ENCODE results near the gene PAX5.

DNA sequence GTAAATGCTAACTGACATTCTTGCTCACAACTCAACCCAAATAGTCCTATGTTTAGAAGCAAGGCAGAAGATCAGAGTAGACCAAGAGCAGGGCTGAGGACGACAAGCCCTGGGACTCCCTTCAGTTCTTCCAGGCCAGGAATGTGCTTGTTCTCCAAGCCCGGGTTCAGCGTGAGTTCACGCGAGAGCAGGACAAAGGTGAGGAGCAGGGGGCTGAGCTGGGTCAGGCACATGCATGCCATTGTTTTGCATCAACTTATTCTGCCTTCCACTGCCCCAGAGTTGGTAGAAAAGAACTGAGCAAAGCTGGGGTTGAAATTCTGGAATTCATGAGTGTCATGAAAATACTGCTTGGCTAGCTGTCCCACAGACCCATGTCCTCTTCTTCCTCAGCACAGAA lies 206.5 kb downstream of the PAX5 start:
- TF ChIP-seq POLR2AphosphoS5 (IDR thresholded peaks at IDR 0.05): no peak
- TF ChIP-seq, protein P1, sequence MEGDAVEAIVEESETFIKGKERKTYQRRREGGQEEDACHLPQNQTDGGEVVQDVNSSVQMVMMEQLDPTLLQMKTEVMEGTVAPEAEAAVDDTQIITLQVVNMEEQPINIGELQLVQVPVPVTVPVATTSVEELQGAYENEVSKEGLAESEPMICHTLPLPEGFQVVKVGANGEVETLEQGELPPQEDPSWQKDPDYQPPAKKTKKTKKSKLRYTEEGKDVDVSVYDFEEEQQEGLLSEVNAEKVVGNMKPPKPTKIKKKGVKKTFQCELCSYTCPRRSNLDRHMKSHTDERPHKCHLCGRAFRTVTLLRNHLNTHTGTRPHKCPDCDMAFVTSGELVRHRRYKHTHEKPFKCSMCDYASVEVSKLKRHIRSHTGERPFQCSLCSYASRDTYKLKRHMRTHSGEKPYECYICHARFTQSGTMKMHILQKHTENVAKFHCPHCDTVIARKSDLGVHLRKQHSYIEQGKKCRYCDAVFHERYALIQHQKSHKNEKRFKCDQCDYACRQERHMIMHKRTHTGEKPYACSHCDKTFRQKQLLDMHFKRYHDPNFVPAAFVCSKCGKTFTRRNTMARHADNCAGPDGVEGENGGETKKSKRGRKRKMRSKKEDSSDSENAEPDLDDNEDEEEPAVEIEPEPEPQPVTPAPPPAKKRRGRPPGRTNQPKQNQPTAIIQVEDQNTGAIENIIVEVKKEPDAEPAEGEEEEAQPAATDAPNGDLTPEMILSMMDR (IDR thresholded peaks at IDR 0.05): no peak

Data from breast epithelium (tissue), 3 donors.